A549 (cell line): ENCODE results near the gene STX16.

ENCODE experiments used
- CHD2 ChIP-seq: fragments of 150-350 bp; IDR thresholded peaks from 2 replicates; pipeline ENCODE4 v1.6.1; 2014; ENCODE audit warnings: low read length; ENCODE audit not compliant: partially characterized antibody
- CTCF ChIP-seq: fragments of >200 bp; sonication (Bioruptor Twin); formaldehyde crosslinking; IDR thresholded peaks from 3 replicates; pipeline ENCODE4 v1.5.1; 2016
- USF2 ChIP-seq: fragments of 450-650 bp; IDR thresholded peaks from 2 replicates; pipeline ENCODE4 v1.6.1; 2014; ENCODE audit warnings: antibody characterized with exemption
- ZSCAN20 ChIP-seq: fragments of 250-450 bp; sonication (Bioruptor Pico); IDR thresholded peaks from 2 replicates; pipeline ENCODE4 v1.8.0; 2022; ENCODE audit warnings: mild to moderate bottlenecking, moderate library complexity

GRCh38 chr20:58677079-58677604 lies 26.1 kb downstream of the STX16 start:
- TF ChIP-seq CTCF, result no peak
- TF ChIP-seq ZSCAN20 (CRISPR knock-in tag), result no peak
- TF ChIP-seq CHD2, result no peak
- no peak for TF ChIP-seq USF2
